Measurements from ENCODE around the gene PNPLA6. TPM values are rescaled to one million over a fixed set of nuclear protein-coding genes. Genes with fewer than 3 reads are reported as not detected.

PNPLA6 gene
- total RNA-seq, 1 donor from 2014 or later: 190 TPM

GRCh38 chr19:7602240-7602934, 66.9 kb downstream of the PNPLA6 start:
- Histone ChIP-seq H3K36me3 (no peaks in the 10 kb centered on the region), H3K4me1 (no peaks in the 10 kb centered on the region), H3K27me3 (peaks cover 2% of the 10 kb centered on the region), H3K9me3 (no peaks in the 10 kb centered on the region), H3K27ac (peak overlapping the region; percentile 24), H3K4me3 (no peak overlapping the region)
- ATAC-seq (peak; percentile 66), DNase-seq (peak; percentile 77)
- intact Hi-C loops (cut with DNase I): no loop called here
- TF ChIP-seq, protein P1, sequence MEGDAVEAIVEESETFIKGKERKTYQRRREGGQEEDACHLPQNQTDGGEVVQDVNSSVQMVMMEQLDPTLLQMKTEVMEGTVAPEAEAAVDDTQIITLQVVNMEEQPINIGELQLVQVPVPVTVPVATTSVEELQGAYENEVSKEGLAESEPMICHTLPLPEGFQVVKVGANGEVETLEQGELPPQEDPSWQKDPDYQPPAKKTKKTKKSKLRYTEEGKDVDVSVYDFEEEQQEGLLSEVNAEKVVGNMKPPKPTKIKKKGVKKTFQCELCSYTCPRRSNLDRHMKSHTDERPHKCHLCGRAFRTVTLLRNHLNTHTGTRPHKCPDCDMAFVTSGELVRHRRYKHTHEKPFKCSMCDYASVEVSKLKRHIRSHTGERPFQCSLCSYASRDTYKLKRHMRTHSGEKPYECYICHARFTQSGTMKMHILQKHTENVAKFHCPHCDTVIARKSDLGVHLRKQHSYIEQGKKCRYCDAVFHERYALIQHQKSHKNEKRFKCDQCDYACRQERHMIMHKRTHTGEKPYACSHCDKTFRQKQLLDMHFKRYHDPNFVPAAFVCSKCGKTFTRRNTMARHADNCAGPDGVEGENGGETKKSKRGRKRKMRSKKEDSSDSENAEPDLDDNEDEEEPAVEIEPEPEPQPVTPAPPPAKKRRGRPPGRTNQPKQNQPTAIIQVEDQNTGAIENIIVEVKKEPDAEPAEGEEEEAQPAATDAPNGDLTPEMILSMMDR (IDR thresholded peaks at IDR 0.05): no peak

- Histone ChIP-seq H3K36me3 (no peaks in the 10 kb centered on the region), H3K4me3 (no peak overlapping the region), H3K4me1 (no peaks in the 10 kb centered on the region), H3K27me3 (no peaks in the 10 kb centered on the region), H3K27ac (peak overlapping the region; percentile 24), H3K9me3 (no peaks in the 10 kb centered on the region)
- TF ChIP-seq, protein P1 (IDR thresholded peaks at IDR 0.05): no peak
- no peak for ATAC-seq
- peak; percentile 75 for DNase-seq
- intact Hi-C loops (cut with DNase I): no loop called here
These were observed 67.5 kb downstream of the PNPLA6 start for GRCh38 chr19:7602935-7603497.

GRCh38 chr19:7603919-7604318, 68.4 kb downstream of the PNPLA6 start:
- no peaks in the 10 kb centered on the region for H3K9me3 ChIP-seq
- no peaks in the 10 kb centered on the region for H3K27me3 ChIP-seq
- H3K4me1 ChIP-seq: no peaks in the 10 kb centered on the region
- no peak for ATAC-seq
- TF ChIP-seq, protein P1 (IDR thresholded peaks at IDR 0.05): no peak
- intact Hi-C loops (cut with DNase I): no loop called here
- H3K36me3 ChIP-seq: no peaks in the 10 kb centered on the region
- H3K4me3 ChIP-seq: no peak overlapping the region
- peak overlapping the region; percentile 3 for H3K27ac ChIP-seq
- no peak for DNase-seq

DNA sequence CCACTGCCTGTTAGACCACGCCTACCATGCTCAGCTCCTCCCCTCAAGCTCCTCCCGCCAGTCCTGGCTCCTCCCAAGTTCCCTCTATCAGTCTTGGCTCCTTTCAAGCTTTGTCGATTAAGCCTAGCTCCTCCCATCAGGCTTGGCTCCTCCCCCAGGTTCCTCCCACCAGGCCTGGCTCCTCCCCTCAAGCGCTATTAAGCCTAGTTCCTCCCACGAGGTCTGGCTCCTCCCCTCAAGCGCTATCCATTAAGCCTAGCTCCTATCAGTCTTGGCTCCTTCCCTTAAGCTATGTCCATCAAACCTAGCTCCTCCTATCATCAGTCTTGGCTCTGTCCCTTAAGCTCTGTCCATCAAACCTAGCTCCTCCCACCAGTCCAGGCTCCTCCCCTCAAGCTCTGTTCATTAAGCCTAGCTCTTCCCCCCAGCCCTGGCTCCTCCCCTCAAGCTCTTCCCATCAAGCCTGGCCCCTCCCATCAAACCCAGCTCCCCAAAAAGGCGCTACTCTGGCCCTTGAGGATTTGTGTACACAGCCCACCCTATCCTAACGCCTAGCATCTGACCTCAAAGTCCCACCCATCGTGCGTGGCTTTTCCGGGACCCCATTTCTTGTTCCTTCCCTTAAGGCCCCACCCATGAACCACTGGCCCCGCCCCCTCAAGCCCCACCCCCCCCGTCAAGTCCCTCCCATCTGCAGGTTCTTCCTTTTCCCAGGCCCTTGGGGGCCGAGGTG, 70.1 kb downstream of the PNPLA6 start:
- TF ChIP-seq, protein P1 (IDR thresholded peaks at IDR 0.05): no peak
- Histone ChIP-seq H3K9me3 (no peaks in the 10 kb centered on the region), H3K27ac (no peak overlapping the region), H3K36me3 (no peaks in the 10 kb centered on the region), H3K4me1 (no peaks in the 10 kb centered on the region), H3K4me3 (no peak overlapping the region), H3K27me3 (no peaks in the 10 kb centered on the region)
- intact Hi-C loops (cut with DNase I): no loop called here
- ATAC-seq (peak; percentile 30), DNase-seq (no peak)

GRCh38 chr19:7606289-7606688, 70.8 kb downstream of the PNPLA6 start:
- intact Hi-C loops (cut with DNase I): no loop called here
- no peaks in the 10 kb centered on the region for H3K36me3 ChIP-seq
- DNase-seq: no peak

More at GRCh38 chr19:7606289-7606688, 70.8 kb downstream of the PNPLA6 start:
- Histone ChIP-seq H3K27ac (no peak overlapping the region), H3K9me3 (no peaks in the 10 kb centered on the region), H3K27me3 (no peaks in the 10 kb centered on the region), H3K4me3 (no peak overlapping the region), H3K4me1 (no peaks in the 10 kb centered on the region)
- TF ChIP-seq, protein P1 (IDR thresholded peaks at IDR 0.05): no peak
- ATAC-seq: no peak
